GM19023 (cell line): ENCODE data around the gene TADA3.
A peak's percentile ranks its signal among the peaks of the same experiment; 100 is the strongest.
"Not testable (repeated sequence)": the region's sequence is repeated elsewhere in the genome, so short reads cannot be mapped to it uniquely, and the experiment has no call there.

ENCODE experiments used
- ATAC-seq: cut with Tn5 transposase; IDR thresholded peaks from one replicate; pipeline ENCODE4 v1.9.1; 2021; ENCODE audit warnings: mild to moderate bottlenecking, moderate library complexity; ENCODE audit not compliant: unreplicated experiment

TADA3 gene

GRCh38 chr3:9785602-9786001, 6.7 kb downstream of the TADA3 start:
- ATAC-seq = no peak

GRCh38 chr3:9784965-9785364, 7.3 kb downstream of the TADA3 start:
- no peak for ATAC-seq

GRCh38 chr3:9783954-9784353, 8.3 kb downstream of the TADA3 start:
- ATAC-seq = no peak

- ATAC-seq = no peak
Measured at GRCh38 chr3:9782770-9783169, 9.5 kb downstream of the TADA3 start.

- ATAC-seq = no peak
Measured at GRCh38 chr3:9781978-9782603, 10.2 kb downstream of the TADA3 start.

GRCh38 chr3:9781551-9781950, 10.7 kb downstream of the TADA3 start:
- no peak for ATAC-seq

- ATAC-seq = no peak
Measured at GRCh38 chr3:9780910-9781309, 11.4 kb downstream of the TADA3 start.

GRCh38 chr3:9780458-9780812, 11.8 kb downstream of the TADA3 start:
- ATAC-seq = no peak

- peak; percentile 55 for ATAC-seq
Measured at GRCh38 chr3:9779721-9780457, 12.4 kb downstream of the TADA3 start.

- ATAC-seq = no peak
Measured at GRCh38 chr3:9779075-9779593, 13.1 kb downstream of the TADA3 start.

GRCh38 chr3:9778143-9779074, 13.9 kb downstream of the TADA3 start:
- ATAC-seq = no peak

GRCh38 chr3:9777694-9778021, 14.6 kb downstream of the TADA3 start:
- ATAC-seq = no peak

- no peak for ATAC-seq
Measured at GRCh38 chr3:9776896-9777693, 15.2 kb downstream of the TADA3 start.

- ATAC-seq = not testable (repeated sequence)
Measured at GRCh38 chr3:9771007-9771406, 21.3 kb downstream of the TADA3 start.

- no peak for ATAC-seq
Measured at GRCh38 chr3:9770276-9770812, 21.9 kb downstream of the TADA3 start.

GRCh38 chr3:9769426-9770275, 22.6 kb downstream of the TADA3 start, which contains the start of gene CAMK1:
CAMK1 (minus strand) TSS chr3:9769947; CDS start chr3:9767749, 2,198 bp downstream.
- peak; percentile 72 for ATAC-seq

- ATAC-seq = no peak
Measured at GRCh38 chr3:9769012-9769411, 23.3 kb downstream of the TADA3 start.

GRCh38 chr3:9768141-9768775, 24.0 kb downstream of the TADA3 start:
- ATAC-seq = no peak

- ATAC-seq = no peak
Measured at GRCh38 chr3:9767418-9767817, 24.9 kb downstream of the TADA3 start.
